ENCODE data around the gene EXOSC2. TPM values are rescaled to one million over a fixed set of nuclear protein-coding genes. Genes with fewer than 3 reads are reported as not detected.

EXOSC2 gene
- total RNA-seq, 1 experiment from 2014 or later, result 71.5 TPM

GRCh38 chr9:130672933-130673615, 20.5 kb upstream of the EXOSC2 start:
- BruUV-seq (replicated peaks), result no TSS peak
- ATAC-seq (no peak), DNase-seq (ENCODE audit: low read depth, low spot score) (no peak)
- H4K20me1 ChIP-seq (ENCODE audit: insufficient read depth), result no peaks in the 10 kb centered on the region
- no peaks in the 10 kb centered on the region for H3K79me2 ChIP-seq (ENCODE audit: insufficient read depth, low read length)
- no peaks in the 10 kb centered on the region for H3K36me3 ChIP-seq (ENCODE audit: control insufficient read depth in 1 of 2, insufficient read depth in 2 of 2, low read length in 2 of 2)
- peaks cover 0 to 8% of the 10 kb centered on the region in 2 experiments; a peak in 2 of 4 replicates for H3K4me1 ChIP-seq (ENCODE audit: control insufficient read depth in 1 of 2, insufficient read depth in 2 of 2, low read length in 2 of 2)
- H2AFZ ChIP-seq (ENCODE audit: low read depth, low read length, poor library complexity, severe bottlenecking), result no peak overlapping the region
- no peak overlapping the region for H3K27ac ChIP-seq (ENCODE audit: low read depth, low read length)
- no peak overlapping the region for H3K4me3 ChIP-seq (replicated peaks in 1 of 2; ENCODE audit: low read depth in 1 of 2, low read length in 2 of 2)
- intact Hi-C loops (cut with micrococcal nuclease), result no loop called here
- H3K27me3 ChIP-seq (ENCODE audit: insufficient read depth, low read length), result no peaks in the 10 kb centered on the region
- ChIA-PET CTCF (no interaction called here), POLR2A (no interaction called here), RAD21 (ENCODE audit: low non-redundant PET in 1 of 2, low total read pairs in 2 of 2, uncharacterized antibody in 2 of 2, unreplicated experiment in 2 of 2) (no interaction called here)
- no peak for TF ChIP-seq JUND (IDR thresholded peaks at IDR 0.05)
- TF ChIP-seq ZNF274 (IDR thresholded peaks at IDR 0.05; ENCODE audit: low read depth, low read length), result no peak
- TF ChIP-seq ELF1 (IDR thresholded peaks at IDR 0.05; ENCODE audit: borderline replicate concordance, low read depth), result no peak
- no peak for TF ChIP-seq CBX3 (IDR thresholded peaks at IDR 0.05; ENCODE audit: low read depth)
- no peak for TF ChIP-seq TCF7L2 (IDR thresholded peaks at IDR 0.05; ENCODE audit: borderline replicate concordance, extremely low read depth, insufficient read depth, insufficient read length)
- TF ChIP-seq EZH2 (IDR thresholded peaks at IDR 0.05), result no peak
- TF ChIP-seq MAX (IDR thresholded peaks at IDR 0.05), result no peak
- no peak for TF ChIP-seq EZH2phosphoT487 (IDR thresholded peaks at IDR 0.05; ENCODE audit: borderline replicate concordance)
- TF ChIP-seq ZFX (IDR thresholded peaks at IDR 0.05), result no peak
- no peak for TF ChIP-seq REST (IDR thresholded peaks at IDR 0.05; ENCODE audit: low read depth)
- TF ChIP-seq SP1 (IDR thresholded peaks at IDR 0.05; ENCODE audit: low read depth), result no peak
- no peak for TF ChIP-seq POLR2A (IDR thresholded peaks at IDR 0.05; ENCODE audit: borderline replicate concordance, extremely low read depth, insufficient read depth, insufficient read length)
- no peak for TF ChIP-seq EGR1 (IDR thresholded peaks at IDR 0.05; ENCODE audit: low read depth)
- TF ChIP-seq YY1 (IDR thresholded peaks at IDR 0.05; ENCODE audit: extremely low read depth, insufficient replicate concordance, low read depth, low read length), result no peak
- no peak for TF ChIP-seq ATF3 (IDR thresholded peaks at IDR 0.05)
- no peak for TF ChIP-seq CTCF (IDR thresholded peaks at IDR 0.05 in 2 of 3, conservative IDR thresholded peaks at IDR 0.05 in 1 of 3; ENCODE audit: borderline replicate concordance in 1 of 3, insufficient read depth in 1 of 3, low read depth in 2 of 3, low read length in 2 of 3)
- TF ChIP-seq SIN3A (IDR thresholded peaks at IDR 0.05; ENCODE audit: low read depth), result no peak
- TF ChIP-seq CEBPB (IDR thresholded peaks at IDR 0.05; ENCODE audit: low read depth), result no peak
- no peak for TF ChIP-seq ZBTB33 (IDR thresholded peaks at IDR 0.05; ENCODE audit: extremely low read depth, insufficient replicate concordance, low read length)
- H3K9me3 ChIP-seq (ENCODE audit: control insufficient read depth in 1 of 2, insufficient read depth in 1 of 2, low read depth in 1 of 2, low read length in 2 of 2), result no peaks in the 10 kb centered on the region
- no peak overlapping the region for H3K4me2 ChIP-seq (ENCODE audit: low read length)
- H3K9me2 ChIP-seq (ENCODE audit: insufficient read depth), result no peaks in the 10 kb centered on the region
- no peak overlapping the region for H3K9ac ChIP-seq (ENCODE audit: low read length)
